ENCODE measurements around the gene RSU1. TPM values are rescaled to one million over a fixed set of nuclear protein-coding genes. Genes with fewer than 3 reads are reported as not detected.

Gene RSU1
- total RNA-seq, 4 donors from 2014 or later = 41.4 to 58.7 (median 57.4) TPM

DNA sequence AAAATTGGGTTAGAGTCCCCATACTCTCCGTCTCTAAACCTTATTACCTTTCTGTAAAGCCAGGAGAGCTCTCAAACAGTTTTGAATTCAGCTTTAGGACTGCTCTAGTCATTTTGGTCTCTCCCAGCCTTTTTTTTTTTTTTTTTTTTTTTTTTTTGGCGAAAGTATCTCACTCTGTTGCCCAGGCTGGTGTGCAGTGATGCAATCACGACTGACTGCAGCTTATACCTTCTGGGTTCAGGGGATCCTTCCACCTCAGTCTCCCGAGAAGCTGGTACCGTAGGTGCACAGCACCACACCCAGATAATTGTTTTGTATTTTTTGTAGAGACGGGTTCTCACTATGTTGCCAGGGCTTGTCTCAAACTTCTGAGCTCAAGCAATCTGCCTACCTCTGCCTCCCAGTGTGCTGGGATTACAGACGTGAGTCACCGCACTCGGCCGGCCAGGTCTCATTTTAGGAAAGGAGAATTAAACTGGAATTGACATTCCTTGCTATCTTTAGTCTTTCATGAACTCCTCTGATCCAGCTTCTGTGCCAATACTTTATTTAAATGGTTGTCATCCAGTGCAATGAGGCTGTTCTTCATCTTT lies 31.4 kb upstream of the RSU1 start:
- H3K36me3 ChIP-seq = no peaks in the 10 kb centered on the region
- peaks cover 17% of the 10 kb centered on the region for H3K4me1 ChIP-seq
- no peaks in the 10 kb centered on the region for H3K9me3 ChIP-seq
- WGBS = 43% methylated on average over 10 of the region's 10 CpGs
- no peak for TF ChIP-seq POLR2AphosphoS5 (IDR thresholded peaks at IDR 0.05)
- TF ChIP-seq, protein P1, sequence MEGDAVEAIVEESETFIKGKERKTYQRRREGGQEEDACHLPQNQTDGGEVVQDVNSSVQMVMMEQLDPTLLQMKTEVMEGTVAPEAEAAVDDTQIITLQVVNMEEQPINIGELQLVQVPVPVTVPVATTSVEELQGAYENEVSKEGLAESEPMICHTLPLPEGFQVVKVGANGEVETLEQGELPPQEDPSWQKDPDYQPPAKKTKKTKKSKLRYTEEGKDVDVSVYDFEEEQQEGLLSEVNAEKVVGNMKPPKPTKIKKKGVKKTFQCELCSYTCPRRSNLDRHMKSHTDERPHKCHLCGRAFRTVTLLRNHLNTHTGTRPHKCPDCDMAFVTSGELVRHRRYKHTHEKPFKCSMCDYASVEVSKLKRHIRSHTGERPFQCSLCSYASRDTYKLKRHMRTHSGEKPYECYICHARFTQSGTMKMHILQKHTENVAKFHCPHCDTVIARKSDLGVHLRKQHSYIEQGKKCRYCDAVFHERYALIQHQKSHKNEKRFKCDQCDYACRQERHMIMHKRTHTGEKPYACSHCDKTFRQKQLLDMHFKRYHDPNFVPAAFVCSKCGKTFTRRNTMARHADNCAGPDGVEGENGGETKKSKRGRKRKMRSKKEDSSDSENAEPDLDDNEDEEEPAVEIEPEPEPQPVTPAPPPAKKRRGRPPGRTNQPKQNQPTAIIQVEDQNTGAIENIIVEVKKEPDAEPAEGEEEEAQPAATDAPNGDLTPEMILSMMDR (IDR thresholded peaks at IDR 0.05) = no peak
- H3K4me3 ChIP-seq = no peak overlapping the region
- H3K27me3 ChIP-seq = no peaks in the 10 kb centered on the region
- DNase-seq (ENCODE audit: low spot score in 2 of 2) = no peak
- H3K27ac ChIP-seq = no peak overlapping the region

DNA sequence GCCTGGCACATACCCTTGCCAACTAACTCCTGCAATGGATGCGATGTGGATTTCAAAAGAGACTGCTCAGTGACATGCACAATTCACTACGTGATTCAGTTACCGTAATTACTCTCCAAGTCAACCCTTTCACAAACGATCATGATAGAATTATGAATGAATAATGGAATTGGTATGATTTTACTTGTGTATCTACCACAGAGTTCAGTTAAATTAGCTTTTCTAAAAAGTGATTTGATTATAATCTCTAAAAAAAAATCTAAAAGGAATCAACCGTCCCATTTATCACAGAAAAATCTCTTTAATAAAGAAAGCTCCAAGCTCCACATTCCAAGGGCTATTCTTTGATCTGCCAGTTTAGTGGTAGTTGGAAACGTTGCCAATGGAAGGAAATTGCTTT lies 30.4 kb upstream of the RSU1 start:
- 37% methylated on average over 6 of the region's 6 CpGs for WGBS
- peaks cover 20% of the 10 kb centered on the region for H3K4me1 ChIP-seq
- no peak for DNase-seq (ENCODE audit: low spot score in 2 of 2)
- H3K4me3 ChIP-seq = no peak overlapping the region
- H3K9me3 ChIP-seq = no peaks in the 10 kb centered on the region
- TF ChIP-seq, protein P1 (IDR thresholded peaks at IDR 0.05) = no peak
- TF ChIP-seq EP300 (IDR thresholded peaks at IDR 0.05) = no peak
- no peak for TF ChIP-seq POLR2A (IDR thresholded peaks at IDR 0.05)
- no peak for TF ChIP-seq POLR2AphosphoS5 (IDR thresholded peaks at IDR 0.05)
- no peaks in the 10 kb centered on the region for H3K36me3 ChIP-seq
- no peak overlapping the region for H3K27ac ChIP-seq
- H3K27me3 ChIP-seq = no peaks in the 10 kb centered on the region

DNA sequence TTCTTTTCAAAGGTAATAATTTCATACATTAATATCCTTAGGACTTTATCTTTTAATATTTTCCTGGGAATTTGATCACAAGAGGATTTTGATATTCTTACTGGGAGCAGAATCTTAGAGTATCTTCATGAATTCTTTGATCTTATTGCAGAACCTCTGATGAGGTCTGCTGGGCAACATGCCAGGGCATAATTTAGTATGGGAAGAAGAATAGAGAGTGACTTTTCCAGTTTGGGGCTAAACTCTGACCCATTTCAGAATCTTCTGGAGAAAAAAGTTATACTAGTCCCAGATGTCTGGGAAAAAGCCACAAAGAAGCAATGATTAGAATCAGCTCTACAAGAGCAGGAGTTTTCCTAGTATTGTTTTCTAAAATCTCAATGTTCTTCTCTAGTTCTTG lies 28.0 kb upstream of the RSU1 start:
- Histone ChIP-seq H3K36me3 (no peaks in the 10 kb centered on the region), H3K27me3 (no peaks in the 10 kb centered on the region), H3K9me3 (no peaks in the 10 kb centered on the region), H3K4me3 (no peak overlapping the region), H3K4me1 (peaks cover 20% of the 10 kb centered on the region), H3K27ac (no peak overlapping the region)
- DNase-seq (ENCODE audit: low spot score in 2 of 2) = no peak
- TF ChIP-seq EP300 (IDR thresholded peaks at IDR 0.05) = no peak

DNA sequence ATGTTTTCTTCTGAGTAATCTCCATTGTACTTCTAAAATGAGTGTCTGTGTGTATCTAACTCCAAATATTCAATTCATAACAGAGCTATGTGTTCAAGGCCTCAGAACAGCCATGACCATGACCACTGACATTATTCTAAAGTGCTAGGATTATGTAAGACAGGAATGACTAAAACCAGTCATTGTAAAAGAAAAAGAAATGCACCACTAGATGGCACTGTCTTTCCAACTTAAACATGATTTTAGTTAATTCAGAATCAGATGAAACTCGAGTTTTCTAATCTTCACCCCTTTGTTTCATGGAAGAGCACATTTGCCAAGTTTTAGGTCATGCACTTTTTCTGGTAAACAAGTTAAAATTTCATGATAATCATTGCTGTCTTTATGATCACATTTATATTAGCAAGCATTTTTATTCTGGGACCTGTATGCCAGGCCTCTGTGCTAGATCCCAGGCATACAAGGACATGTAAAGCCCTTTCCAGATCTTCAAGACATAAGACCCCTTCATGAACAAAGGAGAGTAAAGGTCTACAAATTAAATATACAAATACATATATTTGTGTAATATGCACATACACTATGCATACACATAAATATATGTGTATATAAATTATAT lies 26.1 kb upstream of the RSU1 start:
- Histone ChIP-seq H3K4me1 (peaks cover 13% of the 10 kb centered on the region), H3K36me3 (no peaks in the 10 kb centered on the region), H3K27ac (no peak overlapping the region), H3K27me3 (no peaks in the 10 kb centered on the region), H3K9me3 (no peaks in the 10 kb centered on the region), H3K4me3 (no peak overlapping the region)
- WGBS = 0% methylated on average over 1 of the region's 1 CpG
- TF ChIP-seq, protein P1 (IDR thresholded peaks at IDR 0.05) = peak; percentile 38 to 63
- no peak for TF ChIP-seq EP300 (IDR thresholded peaks at IDR 0.05)
- TF ChIP-seq POLR2AphosphoS5 (IDR thresholded peaks at IDR 0.05) = no peak
- TF ChIP-seq POLR2A (IDR thresholded peaks at IDR 0.05) = no peak
- no peak for DNase-seq (ENCODE audit: low spot score in 2 of 2)

DNA sequence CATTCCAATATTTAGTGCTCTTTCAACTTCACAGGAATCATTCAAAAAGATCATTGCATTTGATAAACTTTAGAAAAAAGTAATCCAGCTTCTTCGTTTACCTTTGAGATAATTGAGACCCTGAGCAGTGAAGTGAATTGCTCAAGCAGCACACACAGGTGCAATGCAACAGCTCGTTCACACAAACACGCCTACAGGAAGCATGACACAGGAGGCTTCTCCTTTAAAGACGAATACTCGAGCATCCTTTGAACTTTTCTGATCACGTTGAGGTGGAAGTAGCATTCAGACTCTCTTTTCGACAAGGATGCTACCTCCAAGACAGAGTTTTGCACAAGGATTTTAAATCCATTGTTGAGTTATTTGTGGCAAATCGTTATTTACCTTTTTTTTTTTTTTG lies 18.0 kb upstream of the RSU1 start:
- no peak overlapping the region for H3K27ac ChIP-seq
- 75% methylated on average over 8 of the region's 8 CpGs for WGBS

More for the DNA sequence above, 18.0 kb upstream of the RSU1 start:
- peaks cover 10% of the 10 kb centered on the region for H3K4me1 ChIP-seq
- no peaks in the 10 kb centered on the region for H3K27me3 ChIP-seq
- no peak overlapping the region for H3K4me3 ChIP-seq
- no peak for DNase-seq (ENCODE audit: low spot score in 2 of 2)
- no peaks in the 10 kb centered on the region for H3K9me3 ChIP-seq
- no peak for TF ChIP-seq POLR2AphosphoS5 (IDR thresholded peaks at IDR 0.05)
- TF ChIP-seq EP300 (IDR thresholded peaks at IDR 0.05) = no peak
- TF ChIP-seq, protein P1 (IDR thresholded peaks at IDR 0.05) = no peak
- no peak for TF ChIP-seq POLR2A (IDR thresholded peaks at IDR 0.05)
- H3K36me3 ChIP-seq = no peaks in the 10 kb centered on the region

Measured in suprapubic skin (tissue), 4 donors.